Activated CD8-positive, alpha-beta memory T cell treated with anti-CD3 and anti-CD28 coated beads for 48 hours (primary cell): ENCODE results near the gene GNPNAT1.

Experiments used
- DNase-seq, 3 experiments: peaks; one replicate each; pipeline ENCODE4 v3.0.0-alpha.2; 2020; ENCODE audit warnings: low read depth in 2 of 3, low spot score in 2 of 3

GNPNAT1 gene

DNA sequence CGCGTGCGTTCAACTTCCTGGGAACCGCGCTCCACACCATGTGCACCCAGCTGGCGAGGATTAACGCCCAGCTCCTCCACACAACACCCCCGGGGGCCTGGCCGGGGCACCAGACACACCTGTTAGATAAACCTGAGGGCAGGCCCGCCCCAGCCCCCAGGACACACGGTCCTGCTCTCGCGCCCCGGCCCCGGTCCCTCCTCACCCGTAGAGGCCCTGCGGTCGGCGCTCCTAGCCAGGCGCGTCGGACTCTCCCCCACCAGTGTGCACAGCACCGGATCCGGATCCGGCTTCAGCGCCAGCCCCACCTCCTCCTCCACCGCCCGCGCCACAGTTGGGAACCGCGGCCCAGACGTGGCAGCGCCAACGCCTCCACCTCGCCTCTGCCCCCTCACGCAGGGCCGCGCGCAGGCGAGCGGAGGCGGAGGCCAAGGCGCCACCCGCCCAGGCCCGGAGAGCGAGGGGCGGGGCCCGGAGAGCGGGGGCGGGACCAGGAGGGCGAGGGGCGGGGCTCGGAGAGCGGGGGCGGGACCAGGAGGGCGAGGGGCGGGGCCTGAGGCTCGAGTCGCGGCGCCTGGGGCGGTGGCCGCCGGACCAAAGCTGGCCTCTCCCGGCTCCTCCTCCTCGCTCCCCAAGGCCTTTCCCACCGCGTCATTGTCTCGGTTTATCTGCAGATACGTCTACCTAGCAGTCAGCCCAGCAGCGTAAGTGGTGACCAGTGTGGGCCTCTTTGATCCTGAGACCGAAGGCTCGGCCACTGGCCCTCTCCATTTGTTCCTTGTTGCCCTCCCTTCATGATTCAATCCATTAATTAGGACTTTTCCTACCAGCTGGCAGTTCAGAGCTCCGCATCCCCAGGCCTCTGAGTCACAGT, at the start of gene GNPNAT1:
GNPNAT1 (minus strand) TSS at position 385 of the 874 bp plus-strand sequence. CDS start 6,957 bp downstream, outside the sequence.
- peak; percentile 66 to 76 (median 66) for DNase-seq

DNA sequence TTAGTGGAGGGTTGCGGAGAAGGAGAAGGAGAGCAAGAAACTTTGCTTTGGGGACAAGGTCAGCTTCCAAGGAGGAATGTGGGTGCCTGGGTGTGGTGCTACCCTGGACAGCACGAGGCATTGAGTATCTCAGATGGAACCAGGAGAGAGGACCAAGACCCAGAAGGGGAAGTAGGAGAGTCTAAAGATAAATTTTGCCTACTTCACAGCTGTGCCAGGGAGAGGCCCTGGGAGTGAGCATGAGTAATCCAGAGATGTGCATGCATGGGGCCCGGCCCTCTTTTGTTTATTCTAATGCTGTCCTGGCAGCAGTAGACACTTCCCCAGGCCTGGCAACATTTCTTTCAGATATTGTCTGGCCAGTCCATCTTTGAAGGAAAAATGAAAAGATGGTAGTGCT, 49.5 kb upstream of the GNPNAT1 start:
- DNase-seq: no peak

DNA sequence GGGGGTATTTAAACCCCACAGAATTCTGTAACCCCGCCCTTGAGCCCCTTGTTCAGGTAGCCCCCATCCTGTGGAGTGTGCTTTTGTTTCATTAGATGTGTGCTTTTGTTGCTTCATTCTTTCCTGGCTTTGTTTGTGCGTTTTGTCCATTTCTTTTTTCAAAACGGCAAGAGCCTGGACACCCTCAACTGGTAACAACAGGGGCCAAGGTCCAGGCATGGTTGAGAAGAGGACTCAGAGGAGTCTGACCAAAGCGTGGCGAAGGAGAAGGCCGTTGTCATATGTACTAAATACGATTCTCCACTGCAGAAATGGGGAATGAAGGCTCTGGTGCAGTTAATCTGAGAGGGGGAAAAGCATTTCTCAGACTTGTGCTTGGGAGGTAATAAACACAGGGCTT, 46.0 kb upstream of the GNPNAT1 start:
- no peak for DNase-seq

DNA sequence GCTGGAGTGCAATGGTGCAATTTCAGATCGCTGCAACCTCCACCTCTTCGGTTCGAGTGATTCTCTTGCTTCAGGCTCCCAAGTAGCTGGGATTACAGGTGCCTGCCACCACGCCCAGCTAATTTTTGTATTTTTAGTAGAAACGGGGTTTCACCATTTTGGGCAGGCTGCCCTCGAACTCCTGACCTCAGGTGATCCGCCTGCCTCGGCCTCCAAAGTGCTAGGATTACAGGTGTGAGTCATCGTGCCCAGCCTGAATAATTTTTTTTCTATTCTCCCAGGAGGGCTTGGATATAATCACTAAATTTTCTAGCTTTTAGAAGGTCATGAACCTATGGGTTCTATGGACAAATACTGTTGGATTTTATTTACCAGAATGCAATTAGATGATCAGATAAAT, 44.7 kb upstream of the GNPNAT1 start:
- DNase-seq: no peak

DNA sequence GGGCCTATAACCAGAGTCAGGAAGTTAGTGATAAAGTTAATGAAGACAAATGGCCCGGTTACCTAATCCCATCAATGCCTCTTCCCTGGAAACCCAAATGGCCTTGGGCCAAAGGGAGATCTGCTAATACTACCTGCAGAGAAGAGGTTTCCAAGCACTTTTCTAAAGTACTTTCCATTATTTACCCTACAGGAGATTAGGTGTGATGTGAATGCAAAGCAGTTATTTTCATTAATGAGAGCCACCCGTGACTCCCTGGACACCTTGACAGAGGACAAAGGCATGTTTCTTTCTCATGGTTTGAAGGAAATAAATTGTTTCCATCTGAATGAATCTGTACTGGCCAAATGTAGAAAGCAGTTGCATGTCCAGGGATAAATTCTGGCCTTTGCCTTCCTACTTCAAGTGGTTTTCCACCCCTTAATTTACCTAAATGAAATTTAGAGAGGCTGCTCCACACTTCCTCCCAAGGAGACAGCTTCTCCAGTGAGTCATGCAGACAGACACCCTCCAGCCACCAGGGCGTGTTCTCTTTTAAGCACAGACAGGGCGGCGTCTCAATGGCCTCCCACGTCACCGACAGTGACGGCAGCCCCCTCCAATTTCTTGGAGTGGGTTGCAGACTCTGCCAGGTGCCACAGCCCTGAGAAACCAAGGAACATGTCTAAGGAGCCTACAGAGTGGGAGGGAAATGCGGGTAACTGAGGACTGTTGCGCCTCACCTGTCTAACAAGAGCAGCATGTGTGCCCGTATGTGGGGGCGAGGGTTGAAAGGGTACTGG, 43.9 kb upstream of the GNPNAT1 start:
- no peak for DNase-seq

DNA sequence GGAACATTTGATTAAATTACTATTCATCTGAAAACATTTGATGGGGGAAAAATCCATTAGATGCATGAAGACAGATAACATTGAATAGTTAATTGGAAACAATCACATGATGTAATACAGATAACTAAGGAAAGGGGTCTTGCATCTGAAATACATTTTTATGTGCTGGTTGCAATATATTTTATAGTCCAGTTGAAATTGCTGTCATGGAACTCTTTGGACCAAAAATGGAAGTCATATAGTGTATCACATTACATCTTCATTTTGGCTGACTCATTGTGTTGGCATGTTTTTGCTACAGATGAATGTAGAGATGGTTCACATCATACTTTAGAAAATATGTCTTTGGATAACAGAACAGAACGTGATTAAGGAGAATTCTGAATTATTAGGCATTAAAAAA, 43.0 kb upstream of the GNPNAT1 start:
- DNase-seq: no peak

DNA sequence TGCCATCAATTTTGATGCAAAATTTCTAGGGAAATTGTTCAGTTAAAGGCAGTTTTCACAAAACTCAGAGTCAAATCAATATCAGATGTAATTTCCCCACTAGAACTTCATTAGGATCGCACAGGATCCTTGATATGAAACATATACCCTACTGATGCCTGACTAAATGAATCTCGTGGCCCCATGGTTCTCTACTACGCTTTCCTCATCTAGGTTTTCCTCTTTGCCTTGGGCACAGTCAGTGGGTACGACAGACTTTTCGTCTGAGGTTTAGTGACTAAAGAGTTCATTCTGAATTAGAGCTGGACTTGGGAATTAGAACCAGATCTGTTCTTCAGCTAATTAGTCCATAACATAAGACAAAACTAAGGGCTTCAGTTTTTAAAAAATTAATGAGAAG, 42.5 kb upstream of the GNPNAT1 start:
- no peak for DNase-seq

DNA sequence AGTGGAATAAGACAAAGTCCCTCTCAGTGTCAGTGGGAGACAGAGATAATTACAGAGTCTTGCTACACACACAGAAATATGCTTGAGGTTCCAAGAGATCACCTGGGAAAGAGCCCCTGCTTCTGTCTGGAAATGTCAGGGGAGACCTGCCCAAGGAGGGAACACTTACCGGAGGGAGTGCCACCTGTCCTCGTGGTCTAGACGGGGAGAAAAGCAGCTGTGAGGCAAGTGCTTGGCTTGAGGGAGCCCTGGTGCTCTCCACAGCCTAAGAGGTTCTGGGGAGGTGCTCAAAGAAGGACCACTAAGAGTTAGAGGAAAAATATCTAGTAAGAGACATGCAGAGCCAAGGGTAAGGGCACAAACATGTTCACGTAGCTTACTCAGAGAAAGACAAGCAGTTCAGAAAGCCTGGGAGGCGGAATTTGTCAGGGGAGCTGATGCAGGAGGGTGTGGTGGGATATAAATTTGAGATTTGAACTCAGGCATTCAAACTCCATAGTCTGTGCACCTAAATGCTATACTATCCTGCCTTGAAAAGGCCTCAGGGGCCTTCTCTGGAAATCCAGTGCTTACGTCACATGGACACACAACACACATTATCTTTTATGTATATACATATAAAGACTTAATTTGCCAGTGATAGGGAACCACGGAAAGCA, 38.2 kb upstream of the GNPNAT1 start:
- DNase-seq: no peak

DNA sequence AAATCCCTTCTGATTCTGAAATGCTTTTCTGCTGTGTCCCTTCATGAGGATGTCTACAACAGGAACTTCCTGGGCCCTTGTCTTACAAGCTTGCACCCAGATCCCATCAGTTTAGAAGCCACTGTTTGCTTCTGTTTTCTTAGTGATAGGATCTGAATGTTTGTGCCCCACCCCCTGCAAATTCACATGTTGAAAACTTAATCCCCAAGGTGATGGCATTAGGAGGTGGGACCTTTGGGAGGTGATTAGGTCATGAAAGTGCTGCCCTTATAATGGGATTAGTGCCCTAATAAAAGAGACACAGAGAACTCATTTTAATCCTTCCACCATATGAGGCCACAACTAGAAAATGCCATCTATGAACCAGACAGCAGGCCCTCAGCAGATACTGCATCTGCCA, 36.0 kb upstream of the GNPNAT1 start:
- no peak for DNase-seq

DNA sequence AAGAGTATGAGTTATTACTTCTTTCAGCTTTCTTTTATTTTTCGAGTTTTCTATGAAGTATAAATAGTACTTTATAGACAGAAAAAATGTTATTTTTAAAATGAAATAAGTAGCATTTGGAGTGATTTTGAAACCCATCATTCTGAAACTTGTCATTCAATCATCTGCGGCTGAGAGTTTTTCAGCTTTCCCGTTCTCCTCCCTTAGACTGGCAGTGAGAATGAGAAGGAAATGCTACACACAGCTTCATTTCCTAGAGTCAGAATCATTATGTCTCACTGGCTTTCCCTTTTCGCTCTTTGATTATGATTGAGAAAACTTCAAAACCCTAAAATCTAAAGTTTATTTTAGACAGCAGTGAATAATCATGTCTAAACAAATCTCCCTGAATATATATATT, 33.7 kb upstream of the GNPNAT1 start:
- DNase-seq: no peak

DNA sequence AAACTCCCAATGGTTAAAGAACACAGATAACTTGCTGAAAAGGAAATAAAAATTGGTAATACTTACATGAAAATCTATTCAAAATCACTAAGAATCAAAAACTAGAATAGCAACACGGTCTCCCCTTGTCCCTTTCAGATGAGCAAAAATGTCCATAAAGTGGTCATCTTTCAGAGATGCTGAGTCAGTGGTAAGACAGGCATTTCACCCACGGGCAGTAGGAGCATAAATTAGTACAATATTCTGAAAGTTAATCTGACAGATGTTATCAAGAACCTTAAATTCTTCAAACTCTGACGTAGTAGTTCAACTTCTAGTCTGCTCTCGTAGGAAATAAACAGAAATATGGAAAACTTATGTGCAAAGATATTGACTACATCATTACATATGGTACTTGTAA, 33.1 kb upstream of the GNPNAT1 start:
- DNase-seq: no peak

DNA sequence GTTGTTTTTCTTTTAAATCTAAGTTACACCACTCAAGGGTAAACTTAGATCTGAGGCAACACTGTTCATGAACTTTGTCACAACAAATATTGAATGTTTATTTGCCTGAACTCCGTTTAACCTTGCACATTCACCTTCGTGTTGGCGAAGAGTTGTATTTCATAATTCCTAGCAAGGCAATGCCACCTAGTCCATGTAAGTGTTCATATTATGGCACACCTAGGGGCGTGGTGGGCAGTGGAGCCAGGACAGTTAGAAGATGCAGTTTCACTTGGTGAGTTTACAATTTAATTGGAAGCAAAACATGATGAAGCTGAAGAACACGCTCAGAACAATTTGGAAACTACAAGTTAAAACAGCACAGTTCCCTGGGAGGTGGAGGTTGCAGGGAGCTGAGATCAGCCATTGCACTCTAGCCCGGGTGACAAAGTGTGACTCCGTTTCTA, 30.4 kb upstream of the GNPNAT1 start:
- no peak for DNase-seq

DNA sequence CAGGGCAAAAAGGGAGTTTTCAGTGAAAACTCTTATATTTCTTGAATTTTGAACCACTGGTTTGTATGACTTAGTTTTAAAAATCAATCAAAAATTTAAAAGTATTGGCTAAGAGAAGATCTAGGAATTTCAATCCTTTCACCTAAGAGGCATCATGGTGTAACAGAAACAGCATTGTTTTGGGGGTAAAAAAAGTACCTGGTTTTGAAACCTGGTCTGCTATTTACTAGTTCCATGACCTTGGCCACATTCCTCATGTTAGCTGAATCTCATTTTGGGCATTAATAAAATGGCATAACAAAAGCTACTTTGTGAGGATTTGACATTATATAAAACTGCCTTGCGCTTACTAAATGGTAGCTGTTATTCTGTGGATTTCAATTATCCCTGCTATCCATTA, 16.7 kb upstream of the GNPNAT1 start:
- DNase-seq: no peak

DNA sequence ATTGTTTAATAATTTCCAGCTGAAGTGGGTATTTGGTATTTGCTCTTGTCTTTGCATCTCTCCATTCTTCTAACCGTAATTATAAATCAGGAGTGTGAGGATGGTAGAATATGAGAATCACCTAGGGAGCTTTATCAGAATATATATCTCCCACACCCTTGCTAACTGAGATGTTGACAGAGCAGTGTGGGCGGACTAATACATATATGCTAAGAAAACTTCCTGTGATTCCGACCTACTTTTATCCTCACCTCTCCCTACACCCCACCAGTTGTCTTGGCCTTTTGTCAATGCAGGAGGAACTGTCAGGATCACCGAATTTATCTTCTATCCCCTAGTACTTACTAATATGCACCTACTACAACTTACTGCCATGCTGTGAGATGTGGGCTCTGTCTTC, 14.7 kb upstream of the GNPNAT1 start:
- DNase-seq: no peak

DNA sequence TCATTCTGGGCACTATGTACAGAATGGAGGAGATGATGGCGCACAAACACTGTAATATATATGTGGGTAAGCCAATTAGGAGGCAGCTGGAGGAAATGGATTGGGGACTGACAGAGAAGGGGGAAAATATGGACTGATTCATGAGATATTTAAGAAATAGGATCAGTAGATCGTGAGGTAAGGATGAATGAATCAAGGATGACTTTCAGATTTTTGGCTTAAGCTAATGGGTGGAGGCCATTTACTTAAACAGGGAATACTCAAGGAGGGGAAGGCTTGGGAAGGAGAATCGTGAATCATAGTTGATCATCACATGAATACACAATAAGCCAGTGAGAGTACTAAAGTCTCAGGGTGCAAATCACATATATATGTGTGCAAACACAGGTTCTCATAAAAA, 11.2 kb upstream of the GNPNAT1 start:
- DNase-seq: no peak

DNA sequence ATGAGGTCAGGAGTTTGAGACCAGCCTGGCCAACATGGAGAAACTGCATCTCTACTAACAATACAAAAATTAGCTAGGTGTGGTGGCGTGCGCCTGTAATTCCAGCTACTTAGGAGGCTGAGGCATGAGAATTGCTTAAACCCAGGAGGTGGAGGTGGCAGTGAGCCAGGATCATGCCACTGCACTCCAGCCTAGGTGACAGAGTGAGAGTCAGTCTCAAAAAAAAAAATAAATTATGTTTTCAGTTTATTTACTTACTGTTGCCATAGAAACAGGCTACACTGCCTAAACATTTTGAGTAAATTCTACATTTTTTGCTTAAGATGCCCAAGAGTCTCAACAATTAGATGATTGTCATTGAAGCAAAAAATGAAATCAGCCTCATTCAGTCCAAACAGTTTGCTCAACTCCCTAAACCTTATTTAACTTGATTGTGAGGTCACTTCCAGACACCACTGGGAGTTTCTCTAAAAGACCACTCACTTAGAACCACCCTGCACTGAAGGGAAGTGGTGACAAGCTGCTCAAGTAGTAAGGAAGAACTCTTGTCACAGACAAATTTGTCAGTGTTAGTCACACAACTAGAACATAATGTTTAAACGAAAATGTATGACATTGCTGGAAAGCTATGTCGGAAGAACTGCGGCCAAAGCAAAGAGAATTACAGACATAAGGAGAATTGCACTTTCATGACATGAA, 9.8 kb upstream of the GNPNAT1 start:
- DNase-seq: no peak

DNA sequence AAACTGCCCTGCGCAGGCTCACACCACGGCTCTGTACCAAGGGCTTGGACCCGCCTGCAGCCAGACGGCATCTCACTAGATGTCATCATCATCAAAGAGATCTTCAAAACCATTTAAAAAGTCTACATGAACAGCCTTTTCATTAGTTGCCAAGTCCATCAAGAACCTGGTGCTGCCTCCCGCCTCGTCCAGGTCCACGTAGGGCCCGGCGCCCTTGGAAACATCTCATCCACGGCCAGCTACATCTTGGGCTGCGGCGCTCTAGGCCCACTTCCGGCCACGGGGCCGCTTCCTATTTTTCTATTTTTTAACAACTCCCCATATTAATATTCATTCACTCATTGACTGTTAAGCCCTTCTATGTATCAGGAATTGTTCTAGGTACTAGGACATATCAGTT, 7.4 kb upstream of the GNPNAT1 start:
- no peak for DNase-seq

DNA sequence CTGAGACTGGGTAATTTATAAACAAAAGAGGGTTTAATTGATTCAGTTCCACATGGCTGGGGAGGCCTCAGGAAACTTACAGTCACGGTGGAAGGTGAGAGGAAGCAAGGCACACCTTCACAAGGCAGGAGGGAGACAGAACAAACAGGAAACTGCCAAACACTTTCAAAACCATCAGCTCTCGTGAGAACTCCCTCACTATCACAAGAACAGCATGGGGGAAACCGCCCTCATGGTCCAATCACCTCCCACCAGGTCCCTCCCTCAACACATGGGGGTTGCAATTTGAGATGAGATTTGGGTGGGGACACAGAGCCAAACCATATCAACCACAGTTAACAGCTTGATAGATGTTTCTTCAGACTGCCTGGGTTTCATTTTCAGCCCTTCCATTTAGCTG, 6.2 kb upstream of the GNPNAT1 start:
- no peak for DNase-seq

DNA sequence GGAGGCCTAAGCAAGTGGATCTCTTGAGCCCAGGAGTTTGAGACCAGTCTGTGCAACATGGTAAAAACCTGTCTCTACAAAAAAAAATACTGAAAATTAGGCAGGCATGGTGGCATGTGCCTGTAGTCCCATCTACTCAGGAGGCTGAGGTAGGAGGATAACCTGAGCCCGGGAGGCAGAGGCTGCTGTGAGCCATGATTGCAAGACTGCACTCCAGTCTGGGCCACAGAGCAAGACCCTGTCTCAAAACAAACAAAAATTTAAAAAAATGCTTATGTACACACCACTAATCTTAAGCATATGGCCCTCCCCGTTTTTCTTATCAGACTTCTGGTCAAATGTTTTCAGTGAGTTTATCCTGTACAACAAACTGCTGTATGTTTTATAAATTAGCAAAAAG, 1.7 kb upstream of the GNPNAT1 start:
- DNase-seq: no peak

DNA sequence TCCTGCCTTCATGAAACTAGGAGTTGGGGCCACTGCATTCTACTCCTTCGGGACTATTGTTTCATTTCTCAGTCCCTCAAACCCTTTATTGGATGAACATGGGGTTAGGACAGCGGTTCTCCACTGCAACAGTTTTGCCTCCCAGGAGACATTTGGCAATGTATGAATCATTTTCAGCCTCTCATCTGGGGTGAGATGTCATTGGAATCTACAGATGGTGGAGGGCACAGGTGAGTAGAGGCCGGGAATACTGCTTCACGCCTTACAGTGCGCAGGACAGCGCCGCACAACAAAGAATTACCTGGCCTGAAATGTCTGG, 649 bp upstream of the GNPNAT1 start:
- DNase-seq: no peak

DNA sequence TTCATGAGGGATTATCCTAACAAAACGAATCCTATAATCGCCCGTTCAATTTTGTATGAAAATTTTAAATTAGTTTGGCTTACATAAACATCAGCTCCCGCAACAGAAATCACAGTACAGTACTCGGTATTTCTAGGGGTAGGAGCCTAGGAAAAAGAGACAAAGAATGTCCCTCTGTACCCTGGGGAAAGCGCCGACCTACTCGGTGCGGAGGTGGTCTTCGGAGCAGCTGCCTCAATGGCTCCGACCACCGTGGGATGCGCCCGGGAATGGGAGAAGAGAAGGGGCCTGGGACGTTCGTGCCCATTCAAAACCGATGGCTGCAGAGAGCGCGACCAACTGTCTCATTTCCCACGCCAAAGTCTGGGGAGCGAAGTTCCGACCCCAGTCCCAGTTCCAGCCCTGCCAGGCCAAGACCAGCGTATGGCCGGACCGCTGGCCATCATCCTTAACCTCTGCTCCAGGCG, 618 bp downstream of the GNPNAT1 start:
- DNase-seq: no peak
